NCI-H748 (cell line): ENCODE measurements around the gene ONECUT2.
"Not testable (repeated sequence)": the region's sequence is repeated elsewhere in the genome, so short reads cannot be mapped to it uniquely, and the experiment has no call there.

Source experiments
- DNase-seq: peaks from one replicate; lab custom pipeline; 2025; ENCODE audit not compliant: unreplicated experiment; lab: John Stamatoyannopoulos, UW

The ONECUT2 gene

GRCh38 chr18:57434536-57435494, at the start of gene ONECUT2:
Gene ONECUT2 (plus strand): TSS chr18:57435374. CDS start chr18:57435717, 343 bp downstream.
- DNase-seq = peak; percentile 98

- DNase-seq = no peak
Observed at GRCh38 chr18:57389271-57389670, 45.9 kb upstream of the ONECUT2 start.

- no peak for DNase-seq
Observed at GRCh38 chr18:57390044-57390443, 45.1 kb upstream of the ONECUT2 start.

- not testable (repeated sequence) for DNase-seq
Observed at GRCh38 chr18:57394749-57395148, 40.4 kb upstream of the ONECUT2 start.

DNA sequence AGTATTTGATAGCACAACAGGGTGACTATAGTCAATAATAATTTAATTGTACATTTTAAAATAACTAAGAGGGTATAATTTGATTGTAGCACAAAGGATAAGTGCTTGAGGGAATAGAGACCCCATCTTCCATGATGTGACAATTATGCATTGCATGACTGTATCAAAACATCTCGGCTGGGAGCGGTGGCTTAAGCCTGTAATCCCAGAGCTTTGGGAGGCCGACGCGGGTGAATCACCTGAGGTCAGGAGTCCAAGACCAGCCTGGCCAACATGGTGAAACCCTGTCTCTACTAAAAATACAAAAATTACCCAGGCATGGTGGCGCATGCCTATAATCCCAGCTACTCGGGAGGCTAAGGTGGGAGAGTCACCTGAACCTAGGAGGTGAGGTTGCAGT, 38.3 kb upstream of the ONECUT2 start:
- DNase-seq = not testable (repeated sequence)

DNA sequence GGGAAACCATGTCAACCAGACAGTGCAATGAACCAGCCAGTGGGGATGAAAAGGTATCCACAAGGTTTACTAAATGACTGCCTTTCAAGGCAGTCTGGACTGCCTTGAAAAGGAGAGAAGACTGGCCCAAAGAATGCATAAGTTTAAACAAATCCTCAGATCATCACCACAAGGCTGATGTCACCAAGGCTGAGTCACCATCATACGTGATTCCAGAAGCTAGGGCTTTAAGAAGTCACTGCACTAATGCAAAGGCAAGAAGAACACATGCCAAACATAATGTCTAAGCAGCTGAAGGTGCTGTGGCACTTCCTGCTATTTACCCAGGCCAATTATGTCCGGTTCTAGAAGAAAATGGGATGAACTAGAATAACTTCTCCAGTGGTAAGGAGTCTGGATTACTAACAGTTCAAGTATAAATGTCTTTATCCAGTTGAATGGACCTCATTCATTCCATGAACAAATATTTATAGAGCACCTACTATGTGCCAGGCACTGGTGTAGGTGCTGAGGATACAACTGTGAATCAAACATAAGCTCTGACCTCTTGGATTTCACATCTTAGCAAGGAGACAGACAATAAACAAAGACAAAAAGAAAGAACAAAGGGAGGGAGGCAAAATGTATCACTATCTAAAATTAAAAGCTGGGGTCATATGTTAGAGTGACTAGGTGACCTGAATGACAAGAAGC, 37.6 kb upstream of the ONECUT2 start:
- no peak for DNase-seq

- DNase-seq = peak; percentile 16
Observed at GRCh38 chr18:57404345-57404744, 30.8 kb upstream of the ONECUT2 start.

DNA sequence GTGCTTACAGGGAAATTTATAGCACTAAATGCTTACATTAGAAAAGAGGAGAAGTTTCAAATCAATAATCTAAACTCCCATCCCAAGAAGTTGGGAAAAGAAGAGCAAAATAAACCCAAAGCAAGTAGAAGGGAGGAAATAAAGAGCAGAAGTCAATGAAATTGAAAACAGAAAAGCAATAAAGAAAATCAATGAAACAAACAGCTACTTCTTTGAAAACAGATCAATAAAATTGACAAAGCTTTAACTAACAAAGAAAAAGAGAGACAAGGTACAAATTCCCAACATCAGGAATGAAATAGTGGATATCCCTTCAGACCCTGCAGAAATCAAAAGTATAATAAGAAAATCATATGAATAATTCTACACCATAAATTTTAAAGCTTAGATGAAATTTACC, 25.5 kb upstream of the ONECUT2 start:
- DNase-seq = no peak

DNA sequence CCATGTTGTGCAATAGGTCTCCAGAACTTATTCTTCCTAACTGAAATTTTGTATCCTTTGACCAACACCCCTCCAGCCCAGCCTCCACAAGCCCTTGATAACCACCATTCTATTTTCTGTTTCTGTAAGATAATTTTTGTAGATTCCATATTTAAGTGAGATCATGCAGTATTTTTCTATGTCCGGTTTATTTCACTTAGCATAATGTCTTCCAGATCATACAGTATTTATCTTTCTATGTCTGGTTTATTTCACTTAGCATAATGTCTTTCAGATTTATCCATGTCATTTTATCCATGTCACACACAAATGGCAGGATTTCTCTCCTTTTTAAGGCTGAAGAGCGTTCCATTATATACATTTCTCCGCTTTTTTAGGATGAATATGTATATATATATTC, 24.4 kb upstream of the ONECUT2 start:
- DNase-seq = no peak

DNA sequence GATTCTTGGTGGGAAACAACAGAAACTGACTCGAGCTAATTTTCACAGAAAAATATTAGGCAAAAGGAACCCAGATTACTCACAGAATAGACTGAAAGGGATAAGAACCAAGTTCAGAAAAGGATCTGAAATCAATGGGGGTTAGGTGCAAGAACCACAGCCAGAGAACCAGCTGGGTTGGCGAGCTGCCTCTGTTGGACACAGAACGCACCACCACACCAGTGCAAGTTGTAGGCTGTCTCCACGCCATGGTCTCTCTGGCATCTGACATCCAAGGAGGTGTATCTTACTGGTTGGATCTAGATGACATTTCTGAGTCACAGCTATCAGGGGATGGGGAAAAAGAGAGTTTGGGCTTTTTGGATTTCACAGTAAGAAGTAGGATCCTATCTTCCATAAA, 18.6 kb upstream of the ONECUT2 start:
- no peak for DNase-seq

DNA sequence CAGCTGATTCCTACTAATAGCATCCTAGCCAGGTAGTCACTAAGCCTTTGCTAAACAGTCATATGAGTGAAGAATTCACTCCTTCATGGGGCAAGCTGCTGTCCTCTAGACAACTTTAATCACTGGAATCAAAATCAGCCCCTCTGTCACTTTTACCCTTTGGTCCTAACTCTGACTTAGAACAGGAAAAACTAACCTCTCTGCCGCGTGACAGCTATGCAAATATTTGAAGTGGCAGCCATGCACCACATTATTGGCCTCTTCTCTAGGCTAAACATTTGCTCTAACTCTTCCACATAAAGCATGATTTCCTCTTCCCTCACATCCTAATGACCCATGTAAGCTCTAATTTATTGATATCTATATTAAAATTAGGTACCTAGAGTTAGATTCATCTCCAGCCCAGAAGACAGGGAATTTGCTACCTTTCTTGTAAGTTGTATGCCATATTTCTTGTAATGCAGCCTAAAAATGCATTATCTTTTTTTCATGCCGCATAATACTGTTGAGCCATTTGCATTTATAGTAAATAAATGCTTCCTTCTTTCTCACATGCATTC, 12.8 kb upstream of the ONECUT2 start:
- peak; percentile 45 for DNase-seq

GRCh38 chr18:57423821-57424220, 11.4 kb upstream of the ONECUT2 start:
- DNase-seq = no peak

DNA sequence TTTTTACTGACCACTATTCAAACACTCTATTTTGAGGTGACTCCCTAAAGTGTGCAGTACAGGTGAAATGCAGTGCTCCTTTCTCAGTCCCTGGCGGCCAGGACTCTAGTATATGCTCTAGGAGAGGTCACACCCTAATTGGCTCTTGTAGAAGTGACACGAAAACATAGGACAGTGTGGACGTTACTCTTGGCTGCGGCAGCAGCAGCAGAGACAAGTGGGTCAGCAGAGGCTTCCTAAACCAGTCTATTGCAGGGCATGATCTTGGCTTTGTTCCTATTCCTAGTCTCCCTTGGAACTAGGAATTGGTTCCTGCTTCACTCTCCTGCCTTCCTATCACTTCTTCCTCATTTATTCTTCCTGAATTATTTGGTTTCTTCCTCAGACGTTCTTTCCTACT, 10.1 kb upstream of the ONECUT2 start:
- DNase-seq = no peak

GRCh38 chr18:57426187-57426586, 9.0 kb upstream of the ONECUT2 start:
- DNase-seq = no peak

GRCh38 chr18:57427429-57428201, 7.6 kb upstream of the ONECUT2 start:
- no peak for DNase-seq

DNA sequence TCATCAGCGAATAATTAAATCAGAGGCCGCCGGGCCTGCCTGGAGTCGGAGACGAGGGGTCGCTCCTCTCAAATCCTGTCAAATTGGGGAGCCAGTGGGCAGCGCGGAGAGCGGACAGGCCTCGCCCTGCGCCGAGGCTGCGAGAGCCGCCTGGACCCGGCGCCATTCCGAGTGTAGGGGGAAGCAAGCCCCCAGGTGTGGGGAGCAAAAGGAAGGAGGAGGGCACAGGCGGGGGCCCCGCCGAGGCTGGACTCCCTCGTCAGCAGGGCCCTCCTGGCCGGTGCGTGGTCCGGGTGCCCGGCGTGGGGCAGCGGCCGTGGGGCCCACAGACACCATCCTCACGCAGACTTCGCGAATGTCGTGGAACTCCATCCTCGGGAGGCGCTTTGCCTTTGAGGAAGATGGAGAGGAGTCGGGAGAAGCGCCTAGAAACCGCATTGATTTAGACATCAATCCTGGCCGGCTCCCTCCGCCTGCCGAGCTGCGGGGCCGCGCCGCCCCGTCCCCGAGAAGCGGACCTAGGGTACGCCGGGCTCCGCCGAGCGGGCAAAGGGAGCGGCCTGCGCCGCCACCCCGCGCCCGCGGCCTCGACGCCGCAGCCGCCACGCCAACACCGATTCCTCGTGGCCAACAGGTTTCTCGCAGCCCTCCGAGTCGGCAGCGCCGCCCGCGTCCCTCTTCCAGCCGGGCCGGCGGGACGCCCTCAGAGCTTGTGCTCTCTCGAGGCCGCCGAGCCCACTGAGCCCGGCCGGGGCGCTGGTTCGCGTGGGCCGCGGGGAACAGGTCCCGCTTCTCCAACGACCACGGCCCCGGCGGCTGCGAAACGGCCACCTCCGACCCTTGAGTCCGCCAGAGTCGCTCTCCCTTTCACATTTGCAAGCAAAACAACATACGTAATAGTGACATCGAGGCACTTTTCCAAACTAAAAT, 6.7 kb upstream of the ONECUT2 start:
- DNase-seq = no peak

DNA sequence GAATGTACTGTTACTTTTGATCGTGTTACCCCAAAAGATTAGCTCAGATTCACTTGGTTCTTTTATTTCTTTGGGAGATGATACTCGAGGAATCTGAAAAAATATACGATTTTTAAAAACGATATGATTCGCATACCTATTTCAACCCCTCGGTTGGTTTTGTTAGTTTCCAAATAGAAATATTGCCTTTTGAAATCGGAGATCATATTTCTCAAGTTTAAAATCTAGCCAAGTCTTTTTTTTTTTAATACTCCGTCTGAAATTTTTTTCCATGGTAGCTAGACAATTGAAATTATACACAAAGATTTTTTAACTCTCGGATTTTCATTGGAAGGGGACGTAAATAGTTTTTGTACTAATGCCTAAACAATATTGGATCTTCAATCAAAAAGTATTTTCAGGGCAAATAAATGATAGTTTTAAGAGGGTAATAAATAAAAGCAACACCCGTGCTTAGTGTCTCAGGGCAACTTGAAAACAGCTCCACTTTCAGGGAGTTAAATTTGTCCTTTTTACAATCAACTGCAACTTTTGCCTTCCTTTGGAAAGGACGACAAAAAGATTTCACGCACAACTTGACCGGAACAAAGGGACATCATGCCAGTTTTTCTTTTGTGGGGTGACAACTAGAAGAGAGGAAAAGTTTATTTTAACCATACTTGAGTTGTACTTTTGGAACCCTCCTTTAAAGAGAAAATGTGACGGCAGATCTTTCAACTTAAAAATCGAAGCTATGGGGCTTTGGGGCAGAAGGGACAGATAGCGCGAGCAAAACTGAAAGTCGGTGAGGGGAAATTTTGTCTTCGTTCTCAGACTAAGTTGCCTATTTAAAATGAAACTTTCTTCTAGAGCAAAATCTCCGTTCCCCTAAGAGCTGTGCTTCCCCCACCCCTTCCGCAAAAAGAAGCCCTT, 5.8 kb upstream of the ONECUT2 start:
- DNase-seq = no peak

DNA sequence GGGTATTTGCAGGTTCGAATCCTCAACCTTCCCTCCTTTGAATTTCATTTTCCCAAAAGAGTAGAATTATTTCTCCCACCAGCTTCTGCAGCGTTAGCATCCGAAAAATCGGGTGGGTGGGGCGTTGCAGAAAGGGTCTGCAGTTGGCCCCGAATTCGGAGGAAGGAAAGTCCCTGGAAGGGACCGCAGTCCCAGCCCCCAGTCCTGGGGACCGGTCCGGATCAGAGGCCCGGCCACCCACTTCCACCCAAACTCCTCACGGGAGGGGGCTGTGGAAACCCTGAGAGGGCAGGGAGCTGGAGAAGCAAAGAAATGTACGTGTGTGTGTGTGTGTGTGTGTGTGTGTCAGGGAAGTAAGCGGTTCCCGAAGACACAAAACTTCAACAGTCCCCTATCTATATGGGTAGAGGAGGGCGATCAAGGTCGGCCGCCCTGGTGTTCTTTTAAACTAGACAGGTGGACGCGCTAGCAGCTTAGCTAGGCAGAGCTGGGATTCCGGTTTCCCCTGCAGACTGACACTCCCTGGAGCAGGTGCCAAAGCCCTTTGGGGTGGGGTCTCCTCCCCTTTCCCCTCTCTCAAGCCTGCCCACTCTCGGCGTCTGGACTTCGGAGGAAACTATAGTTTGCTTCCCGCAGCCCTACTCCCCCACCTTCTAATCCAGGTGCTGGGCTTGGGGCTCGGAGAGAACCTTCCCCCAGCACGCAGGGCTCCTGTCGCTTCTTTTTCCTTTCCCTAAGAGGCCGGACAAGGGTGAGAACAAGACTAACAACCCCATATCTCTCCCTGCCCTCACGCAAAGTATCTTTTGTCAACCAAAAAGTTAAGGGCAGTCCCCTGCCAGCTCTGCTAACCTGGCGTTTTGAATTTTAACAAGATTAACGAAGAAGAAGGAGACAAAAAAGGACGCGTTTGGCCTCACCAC, 4.8 kb upstream of the ONECUT2 start:
- no peak for DNase-seq
